Activated CD8-positive, alpha-beta memory T cell treated with anti-CD3 and anti-CD28 coated beads, Interleukin-2, amount 10 ng/mL, durations not matched to agents 7 days and 5 days (primary cell): Measurements from ENCODE around the gene SNX7. TPM values are rescaled to one million over a fixed set of nuclear protein-coding genes. Genes with fewer than 3 reads are reported as not detected.

Source experiments
- ATAC-seq: fragments of 150-1000 bp; cut with Tn5 transposase; one replicate; pipeline ENCODE4 v1.10.0; 2021; ENCODE audit warnings: moderate library complexity
- CTCF ChIA-PET: fragments of 350-600 bp; sonication (Branson Sonifier 250); formaldehyde crosslinking; loops from one replicate; lab custom pipeline; 2021; ENCODE audit warnings: antibody characterized with exemption; lab: Charles Lee
- DNase-seq: peaks from one replicate; pipeline ENCODE4 v3.0.0-alpha.2; 2020
- H3K27ac Mint-ChIP-seq: one replicate; pipeline ENCODE4 v1.8.0; 2021; ENCODE audit warnings: mild to moderate bottlenecking, mixed read lengths
- H3K27me3 Mint-ChIP-seq: one replicate; pipeline ENCODE4 v1.8.0; 2021; ENCODE audit warnings: mixed read lengths
- H3K36me3 Mint-ChIP-seq: one replicate; pipeline ENCODE4 v1.8.0; 2021; ENCODE audit warnings: mild to moderate bottlenecking, mixed read lengths
- H3K4me1 Mint-ChIP-seq: one replicate; pipeline ENCODE4 v1.8.0; 2021; ENCODE audit warnings: mixed read lengths
- H3K4me3 Mint-ChIP-seq: one replicate; pipeline ENCODE4 v1.8.0; 2021; ENCODE audit warnings: mild to moderate bottlenecking, moderate library complexity, mixed read lengths
- H3K9me3 Mint-ChIP-seq: one replicate; pipeline ENCODE4 v1.8.0; 2022; ENCODE audit warnings: low read depth, mixed read lengths
- total RNA-seq, 2 experiments: library from RNA; stranded (reverse); gene quantifications; one replicate each; pipeline ENCODE4 v1.2.3, GENCODE V29; 2021

Gene SNX7
- total RNA-seq, 2 experiments from 2014 or later, result not detected

- no peak for DNase-seq
- peaks cover 3% of the 10 kb centered on the region for H3K27me3 Mint-ChIP-seq
- CTCF ChIA-PET, result no interaction called here
- no peak for ATAC-seq
- no peak overlapping the region for H3K27ac Mint-ChIP-seq
- H3K4me1 Mint-ChIP-seq, result no peaks in the 10 kb centered on the region
- H3K9me3 Mint-ChIP-seq, result no peaks in the 10 kb centered on the region
- no peak overlapping the region for H3K4me3 Mint-ChIP-seq
- no peaks in the 10 kb centered on the region for H3K36me3 Mint-ChIP-seq
These were observed 12.7 kb downstream of the SNX7 start for GRCh38 chr1:98674075-98674781.

- Mint-ChIP-seq H3K27me3 (peaks cover 3% of the 10 kb centered on the region), H3K4me1 (no peaks in the 10 kb centered on the region), H3K9me3 (no peaks in the 10 kb centered on the region), H3K27ac (no peak overlapping the region), H3K4me3 (no peak overlapping the region), H3K36me3 (no peaks in the 10 kb centered on the region)
- ATAC-seq (no peak), DNase-seq (no peak)
- CTCF ChIA-PET, result no interaction called here
These were observed 13.8 kb downstream of the SNX7 start for GRCh38 chr1:98675282-98675681.

GRCh38 chr1:98677288-98677687 lies 15.8 kb downstream of the SNX7 start:
- no peaks in the 10 kb centered on the region for H3K27me3 Mint-ChIP-seq
- no peaks in the 10 kb centered on the region for H3K4me1 Mint-ChIP-seq
- ATAC-seq (no peak), DNase-seq (no peak)
- no peak overlapping the region for H3K27ac Mint-ChIP-seq
- CTCF ChIA-PET, result no interaction called here
- H3K36me3 Mint-ChIP-seq, result no peaks in the 10 kb centered on the region
- no peaks in the 10 kb centered on the region for H3K9me3 Mint-ChIP-seq
- no peak overlapping the region for H3K4me3 Mint-ChIP-seq

- H3K27me3 Mint-ChIP-seq, result no peaks in the 10 kb centered on the region
- no peaks in the 10 kb centered on the region for H3K36me3 Mint-ChIP-seq
- DNase-seq, result no peak
- H3K4me3 Mint-ChIP-seq, result no peak overlapping the region
- H3K4me1 Mint-ChIP-seq, result no peaks in the 10 kb centered on the region
- H3K9me3 Mint-ChIP-seq, result no peaks in the 10 kb centered on the region
- no peak overlapping the region for H3K27ac Mint-ChIP-seq
- no peak for ATAC-seq
- CTCF ChIA-PET, result no interaction called here
These were observed 20.3 kb downstream of the SNX7 start for GRCh38 chr1:98681812-98682211.

- Mint-ChIP-seq H3K27ac (no peak overlapping the region), H3K27me3 (peaks cover 3% of the 10 kb centered on the region), H3K4me3 (no peak overlapping the region), H3K9me3 (no peaks in the 10 kb centered on the region), H3K4me1 (no peaks in the 10 kb centered on the region), H3K36me3 (no peaks in the 10 kb centered on the region)
- DNase-seq (no peak), ATAC-seq (no peak)
- CTCF ChIA-PET, result no interaction called here
These were observed 26.7 kb downstream of the SNX7 start for GRCh38 chr1:98688110-98688739.

GRCh38 chr1:98690576-98690975 lies 29.1 kb downstream of the SNX7 start:
- ATAC-seq, result no peak
- DNase-seq, result no peak

GRCh38 chr1:98692482-98692881 lies 31.0 kb downstream of the SNX7 start:
- DNase-seq (no peak), ATAC-seq (no peak)
- Mint-ChIP-seq H3K36me3 (no peaks in the 10 kb centered on the region), H3K9me3 (no peaks in the 10 kb centered on the region), H3K4me1 (no peaks in the 10 kb centered on the region), H3K27ac (no peak overlapping the region), H3K4me3 (no peak overlapping the region), H3K27me3 (peaks cover 3% of the 10 kb centered on the region)
- CTCF ChIA-PET, result no interaction called here

More at GRCh38 chr1:98690576-98690975, 29.1 kb downstream of the SNX7 start:
- CTCF ChIA-PET, result no interaction called here
- H3K27ac Mint-ChIP-seq, result no peak overlapping the region
- H3K27me3 Mint-ChIP-seq, result peaks cover 3% of the 10 kb centered on the region
- no peaks in the 10 kb centered on the region for H3K9me3 Mint-ChIP-seq
- H3K4me1 Mint-ChIP-seq, result no peaks in the 10 kb centered on the region
- no peak overlapping the region for H3K4me3 Mint-ChIP-seq
- H3K36me3 Mint-ChIP-seq, result no peaks in the 10 kb centered on the region

- H3K36me3 Mint-ChIP-seq, result no peaks in the 10 kb centered on the region
- no peak overlapping the region for H3K27ac Mint-ChIP-seq
- peaks cover 6% of the 10 kb centered on the region for H3K27me3 Mint-ChIP-seq
- no peaks in the 10 kb centered on the region for H3K9me3 Mint-ChIP-seq
- no peaks in the 10 kb centered on the region for H3K4me1 Mint-ChIP-seq
- ATAC-seq (no peak), DNase-seq (no peak)
- H3K4me3 Mint-ChIP-seq, result no peak overlapping the region
- CTCF ChIA-PET, result no interaction called here
These were observed 31.9 kb downstream of the SNX7 start for GRCh38 chr1:98693385-98693784.

GRCh38 chr1:98696077-98696476 lies 34.6 kb downstream of the SNX7 start:
- H3K4me3 Mint-ChIP-seq, result no peak overlapping the region
- H3K36me3 Mint-ChIP-seq, result no peaks in the 10 kb centered on the region
- DNase-seq, result no peak
- no peak overlapping the region for H3K27ac Mint-ChIP-seq
- no peaks in the 10 kb centered on the region for H3K9me3 Mint-ChIP-seq
- CTCF ChIA-PET, result no interaction called here
- H3K27me3 Mint-ChIP-seq, result peaks cover 3% of the 10 kb centered on the region
- no peaks in the 10 kb centered on the region for H3K4me1 Mint-ChIP-seq
- ATAC-seq, result no peak

- CTCF ChIA-PET, result no interaction called here
- no peak overlapping the region for H3K4me3 Mint-ChIP-seq
- H3K4me1 Mint-ChIP-seq, result no peaks in the 10 kb centered on the region
- no peak for ATAC-seq
- no peak overlapping the region for H3K27ac Mint-ChIP-seq
- no peak for DNase-seq
- peaks cover 3% of the 10 kb centered on the region for H3K27me3 Mint-ChIP-seq
- no peaks in the 10 kb centered on the region for H3K9me3 Mint-ChIP-seq
- H3K36me3 Mint-ChIP-seq, result no peaks in the 10 kb centered on the region
These were observed 36.3 kb downstream of the SNX7 start for GRCh38 chr1:98697781-98698180.

- H3K4me3 Mint-ChIP-seq, result no peak overlapping the region
- H3K36me3 Mint-ChIP-seq, result no peaks in the 10 kb centered on the region
- H3K9me3 Mint-ChIP-seq, result no peaks in the 10 kb centered on the region
- CTCF ChIA-PET, result no interaction called here
- H3K27ac Mint-ChIP-seq, result no peak overlapping the region
- no peak for DNase-seq
- no peaks in the 10 kb centered on the region for H3K4me1 Mint-ChIP-seq
- ATAC-seq, result no peak
- H3K27me3 Mint-ChIP-seq, result peaks cover 3% of the 10 kb centered on the region
These were observed 37.1 kb downstream of the SNX7 start for GRCh38 chr1:98698625-98699024.

- H3K4me3 Mint-ChIP-seq, result no peak overlapping the region
- no peak for ATAC-seq
- H3K36me3 Mint-ChIP-seq, result no peaks in the 10 kb centered on the region
- H3K27me3 Mint-ChIP-seq, result peaks cover 3% of the 10 kb centered on the region
- no peaks in the 10 kb centered on the region for H3K4me1 Mint-ChIP-seq
- H3K27ac Mint-ChIP-seq, result no peak overlapping the region
- no peak for DNase-seq
- CTCF ChIA-PET, result no interaction called here
- H3K9me3 Mint-ChIP-seq, result no peaks in the 10 kb centered on the region
These were observed 38.7 kb downstream of the SNX7 start for GRCh38 chr1:98700228-98700627.

GRCh38 chr1:98702976-98703375 lies 41.5 kb downstream of the SNX7 start:
- ATAC-seq (no peak), DNase-seq (no peak)
- Mint-ChIP-seq H3K27ac (no peak overlapping the region), H3K27me3 (peaks cover 3% of the 10 kb centered on the region), H3K36me3 (no peaks in the 10 kb centered on the region), H3K9me3 (no peaks in the 10 kb centered on the region), H3K4me1 (no peaks in the 10 kb centered on the region), H3K4me3 (no peak overlapping the region)
- CTCF ChIA-PET, result no interaction called here

GRCh38 chr1:98704474-98704873 lies 43.0 kb downstream of the SNX7 start:
- CTCF ChIA-PET, result no interaction called here

More at GRCh38 chr1:98704474-98704873, 43.0 kb downstream of the SNX7 start:
- Mint-ChIP-seq H3K36me3 (no peaks in the 10 kb centered on the region), H3K4me3 (no peak overlapping the region), H3K27ac (no peak overlapping the region), H3K4me1 (no peaks in the 10 kb centered on the region), H3K27me3 (no peaks in the 10 kb centered on the region), H3K9me3 (no peaks in the 10 kb centered on the region)
- no peak for ATAC-seq
- DNase-seq, result no peak
